ENCODE measurements around the gene GRIP1.
A peak's percentile ranks its signal among the peaks of the same experiment; 100 is the strongest.

Gene GRIP1

GRCh38 chr12:66692170-66692569 is 13.3 kb upstream of the GRIP1 start:
- no peak for DNase-seq (ENCODE audit: low read depth)

GRCh38 chr12:66688846-66689439 is 10.1 kb upstream of the GRIP1 start:
- peak; percentile 0 for DNase-seq (ENCODE audit: low read depth)

GRCh38 chr12:66684222-66684621 is 5.3 kb upstream of the GRIP1 start:
- DNase-seq (ENCODE audit: low read depth) = no peak

- no peak for DNase-seq (ENCODE audit: low read depth)
These were observed 4.9 kb upstream of the GRIP1 start for GRCh38 chr12:66683822-66684221.

- DNase-seq (ENCODE audit: low read depth) = no peak
These were observed 4.2 kb upstream of the GRIP1 start for GRCh38 chr12:66683073-66683472.

GRCh38 chr12:66679461-66680084 is 697 bp upstream of the GRIP1 start:
- no peak for DNase-seq (ENCODE audit: low read depth)

GRCh38 chr12:66676241-66676640 is 2.6 kb downstream of the GRIP1 start:
- DNase-seq (ENCODE audit: low read depth) = no peak

- DNase-seq (ENCODE audit: low read depth) = no peak
These were observed 4.3 kb downstream of the GRIP1 start for GRCh38 chr12:66674495-66675122.

- DNase-seq (ENCODE audit: low read depth) = no peak
These were observed 9.3 kb downstream of the GRIP1 start for GRCh38 chr12:66669541-66669940.

- no peak for DNase-seq (ENCODE audit: low read depth)
These were observed 10.6 kb downstream of the GRIP1 start for GRCh38 chr12:66668311-66668710.

- no peak for DNase-seq (ENCODE audit: low read depth)
These were observed 11.0 kb downstream of the GRIP1 start for GRCh38 chr12:66667906-66668305.

GRCh38 chr12:66666481-66666880 is 12.4 kb downstream of the GRIP1 start:
- no peak for DNase-seq (ENCODE audit: low read depth)

- no peak for DNase-seq (ENCODE audit: low read depth)
These were observed 13.4 kb downstream of the GRIP1 start for GRCh38 chr12:66665435-66665985.

- no peak for DNase-seq (ENCODE audit: low read depth)
These were observed 14.8 kb downstream of the GRIP1 start for GRCh38 chr12:66664076-66664475.

- DNase-seq (ENCODE audit: low read depth) = no peak
These were observed 15.3 kb downstream of the GRIP1 start for GRCh38 chr12:66663611-66664010.

GRCh38 chr12:66662729-66663128 is 16.1 kb downstream of the GRIP1 start:
- no peak for DNase-seq (ENCODE audit: low read depth)

GRCh38 chr12:66662179-66662578 is 16.7 kb downstream of the GRIP1 start:
- DNase-seq (ENCODE audit: low read depth) = no peak

- DNase-seq (ENCODE audit: low read depth) = no peak
These were observed 17.5 kb downstream of the GRIP1 start for GRCh38 chr12:66661357-66661756.

- no peak for DNase-seq (ENCODE audit: low read depth)
These were observed 25.1 kb downstream of the GRIP1 start for GRCh38 chr12:66653796-66654195.

- no peak for DNase-seq (ENCODE audit: low read depth)
These were observed 30.7 kb downstream of the GRIP1 start for GRCh38 chr12:66648033-66648735.

- DNase-seq (ENCODE audit: low read depth) = no peak
These were observed 31.7 kb downstream of the GRIP1 start for GRCh38 chr12:66647034-66647691.

- DNase-seq (ENCODE audit: low read depth) = no peak
These were observed 34.7 kb downstream of the GRIP1 start for GRCh38 chr12:66644151-66644550.
